GM10266 (cell line): ENCODE measurements around the gene RPS6KA4.

Source experiments
- DNase-seq: peaks from one replicate; pipeline ENCODE4 v3.0.0; 2012; ENCODE audit errors: extremely low spot score
- TF ChIP-seq, protein P1 (sequence below): IDR thresholded peaks from 2 replicates; pipeline ENCODE4 v1.5.1; 2012; ENCODE audit warnings: mild to moderate bottlenecking, low read depth; ENCODE audit not compliant: control insufficient read depth, insufficient read depth; ENCODE audit errors: missing control alignments

RPS6KA4 gene

DNA sequence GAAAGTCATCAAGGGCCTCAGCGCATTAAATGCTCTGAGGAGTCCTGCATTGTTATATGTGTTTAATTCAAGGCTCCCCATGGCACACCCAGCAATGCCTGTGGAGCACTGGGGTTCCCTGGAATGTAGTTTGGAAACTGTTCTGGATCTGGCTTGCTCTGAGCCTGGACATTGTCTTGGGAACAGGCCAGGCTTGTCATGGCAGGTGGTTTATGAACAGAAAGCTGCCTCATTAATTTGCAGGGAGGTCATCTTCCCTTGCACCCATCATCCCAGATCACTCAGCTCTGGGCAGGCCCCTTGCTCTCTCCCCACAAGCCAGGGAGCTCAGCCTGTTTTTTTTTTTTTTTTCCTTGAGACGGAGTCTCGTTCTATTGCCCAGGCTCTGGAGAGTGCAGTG, 32.9 kb downstream of the RPS6KA4 start:
- DNase-seq: no peak
- TF ChIP-seq, protein P1, sequence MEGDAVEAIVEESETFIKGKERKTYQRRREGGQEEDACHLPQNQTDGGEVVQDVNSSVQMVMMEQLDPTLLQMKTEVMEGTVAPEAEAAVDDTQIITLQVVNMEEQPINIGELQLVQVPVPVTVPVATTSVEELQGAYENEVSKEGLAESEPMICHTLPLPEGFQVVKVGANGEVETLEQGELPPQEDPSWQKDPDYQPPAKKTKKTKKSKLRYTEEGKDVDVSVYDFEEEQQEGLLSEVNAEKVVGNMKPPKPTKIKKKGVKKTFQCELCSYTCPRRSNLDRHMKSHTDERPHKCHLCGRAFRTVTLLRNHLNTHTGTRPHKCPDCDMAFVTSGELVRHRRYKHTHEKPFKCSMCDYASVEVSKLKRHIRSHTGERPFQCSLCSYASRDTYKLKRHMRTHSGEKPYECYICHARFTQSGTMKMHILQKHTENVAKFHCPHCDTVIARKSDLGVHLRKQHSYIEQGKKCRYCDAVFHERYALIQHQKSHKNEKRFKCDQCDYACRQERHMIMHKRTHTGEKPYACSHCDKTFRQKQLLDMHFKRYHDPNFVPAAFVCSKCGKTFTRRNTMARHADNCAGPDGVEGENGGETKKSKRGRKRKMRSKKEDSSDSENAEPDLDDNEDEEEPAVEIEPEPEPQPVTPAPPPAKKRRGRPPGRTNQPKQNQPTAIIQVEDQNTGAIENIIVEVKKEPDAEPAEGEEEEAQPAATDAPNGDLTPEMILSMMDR: no peak

DNA sequence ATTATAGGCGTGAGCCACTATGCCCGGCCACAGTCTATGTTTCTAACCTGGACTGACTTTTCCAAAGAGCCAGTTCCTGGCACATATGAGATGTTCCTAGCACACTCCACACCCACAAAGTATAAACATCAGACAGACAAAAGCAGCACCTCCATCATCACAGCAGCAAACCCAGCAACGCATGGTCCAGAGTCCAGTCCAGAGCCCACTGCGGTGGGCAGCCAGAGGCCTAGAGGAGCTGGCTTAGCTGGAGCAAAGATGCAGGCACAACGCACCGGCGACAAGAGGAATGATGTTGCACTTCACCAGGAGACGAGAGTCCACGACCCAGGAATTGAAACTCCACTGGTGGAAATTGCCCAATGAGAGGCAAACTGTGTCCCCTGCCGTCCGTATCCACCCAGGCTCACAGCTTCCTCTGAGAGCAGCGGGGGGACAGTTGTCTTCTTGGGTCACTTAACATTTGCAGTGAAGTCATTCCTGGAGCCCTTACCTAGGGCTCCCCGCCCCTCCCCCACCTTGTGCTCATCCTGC, 36.6 kb downstream of the RPS6KA4 start:
- DNase-seq: no peak
- TF ChIP-seq, protein P1: no peak

DNA sequence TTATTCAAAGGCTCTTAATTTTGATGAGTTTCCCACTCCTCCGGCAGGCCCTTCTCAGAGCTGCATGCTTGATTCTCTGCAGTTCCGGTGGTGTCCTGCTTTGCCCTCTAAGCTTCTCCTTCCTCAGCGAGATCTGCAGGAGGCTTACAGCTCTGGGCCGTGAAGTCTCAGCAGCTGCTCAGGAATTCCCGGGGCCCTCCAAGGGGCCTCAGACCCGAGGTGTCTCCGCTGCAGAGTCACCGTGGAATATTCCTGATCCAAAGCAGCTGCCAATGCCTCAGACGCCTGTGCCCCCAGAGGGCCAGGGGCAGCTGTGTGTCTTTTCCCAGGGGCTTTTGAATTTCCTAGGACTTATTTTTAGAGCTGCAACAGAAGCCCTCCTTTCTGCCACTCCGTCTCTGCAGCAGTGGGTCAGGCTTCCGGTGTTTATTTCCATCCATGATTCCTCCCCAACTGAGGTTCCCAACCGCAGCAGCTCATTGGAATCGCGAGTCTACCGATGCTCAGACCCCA, 37.2 kb downstream of the RPS6KA4 start:
- TF ChIP-seq, protein P1: no peak
- DNase-seq: no peak

DNA sequence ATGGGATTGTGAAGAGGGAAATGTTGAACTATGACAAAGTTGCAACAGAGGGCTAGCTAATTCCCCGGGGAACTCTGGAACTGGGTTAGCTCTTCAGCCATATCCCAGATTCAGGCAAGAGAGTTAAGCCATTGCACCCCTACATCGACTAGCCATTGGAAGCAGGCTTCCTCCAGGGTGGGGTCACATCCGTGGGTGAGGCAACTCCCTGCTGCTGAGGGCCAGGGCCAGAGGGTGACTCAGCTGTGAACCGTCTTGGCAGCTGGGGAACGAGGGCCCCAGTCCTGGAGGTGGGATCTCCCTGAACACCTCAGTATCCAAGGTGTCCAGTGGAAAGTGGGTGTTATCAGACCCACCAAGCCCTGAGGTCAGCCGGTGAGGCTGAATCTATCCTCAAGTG, 41.1 kb downstream of the RPS6KA4 start:
- TF ChIP-seq, protein P1: no peak
- DNase-seq: no peak

DNA sequence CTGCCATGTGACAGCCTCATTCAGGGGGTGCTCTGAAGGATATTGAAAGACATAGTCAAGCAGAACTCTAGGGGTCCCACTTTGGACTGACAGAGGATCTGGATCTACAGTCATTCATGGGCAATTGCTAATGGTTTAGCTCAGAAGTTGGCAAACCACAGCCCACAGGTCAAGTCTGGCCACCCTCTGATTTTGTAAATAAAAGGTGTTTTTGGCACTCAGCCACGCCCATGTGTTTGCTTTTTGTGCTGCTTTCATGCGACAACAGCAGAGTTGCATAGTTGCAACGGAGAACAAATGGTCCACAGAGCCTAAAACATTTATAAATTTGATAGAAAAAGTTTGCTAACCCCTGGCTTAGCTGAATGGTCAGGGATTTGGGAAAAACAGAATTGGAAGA, 41.7 kb downstream of the RPS6KA4 start:
- TF ChIP-seq, protein P1: no peak

DNA sequence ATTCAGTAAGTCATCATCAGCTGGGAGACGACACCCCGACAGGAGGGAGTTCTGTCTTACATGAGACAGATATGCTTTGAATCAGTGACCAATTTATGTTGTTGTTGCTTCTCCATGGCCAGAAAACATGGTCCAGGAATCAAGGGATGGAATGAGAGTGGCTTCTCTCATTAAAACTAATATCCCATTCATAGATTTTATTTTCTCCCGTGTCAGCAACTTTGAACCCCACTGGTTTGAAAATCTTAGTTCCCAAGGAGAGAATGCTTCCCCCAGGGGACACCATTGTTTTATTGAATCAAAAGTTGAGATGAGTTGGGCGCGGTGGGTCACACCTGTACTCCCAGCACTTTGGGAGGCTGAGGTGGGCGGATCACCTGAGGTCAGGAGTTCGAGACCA, 42.8 kb downstream of the RPS6KA4 start:
- TF ChIP-seq, protein P1: no peak
- no peak for DNase-seq

More for the DNA sequence above, 41.7 kb downstream of the RPS6KA4 start:
- DNase-seq: no peak

DNA sequence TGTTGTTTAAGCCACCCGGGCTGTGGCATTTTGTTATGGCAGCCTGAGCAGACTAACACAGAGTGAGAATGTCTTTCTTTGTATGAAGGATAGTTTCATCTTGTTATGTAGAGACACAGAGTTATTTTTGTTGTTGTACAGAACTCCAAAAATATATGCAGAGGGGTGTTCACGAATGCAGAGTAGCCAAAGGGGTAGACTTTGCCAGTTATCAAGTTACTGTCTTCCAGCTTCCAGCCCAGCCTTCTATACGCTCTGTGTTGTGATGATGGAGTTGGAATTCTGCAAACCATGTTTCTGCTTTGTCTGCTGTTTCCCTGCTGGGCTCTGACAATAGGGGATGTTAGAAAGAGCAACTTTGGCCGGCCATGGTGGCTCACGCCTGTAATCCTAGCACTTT, 44.1 kb downstream of the RPS6KA4 start:
- DNase-seq: no peak
- TF ChIP-seq, protein P1: no peak
